ENCODE data around the gene TCP11L2.
"Not testable (repeated sequence)": the region's sequence is repeated elsewhere in the genome, so short reads cannot be mapped to it uniquely, and the experiment has no call there.

TCP11L2 gene

DNA sequence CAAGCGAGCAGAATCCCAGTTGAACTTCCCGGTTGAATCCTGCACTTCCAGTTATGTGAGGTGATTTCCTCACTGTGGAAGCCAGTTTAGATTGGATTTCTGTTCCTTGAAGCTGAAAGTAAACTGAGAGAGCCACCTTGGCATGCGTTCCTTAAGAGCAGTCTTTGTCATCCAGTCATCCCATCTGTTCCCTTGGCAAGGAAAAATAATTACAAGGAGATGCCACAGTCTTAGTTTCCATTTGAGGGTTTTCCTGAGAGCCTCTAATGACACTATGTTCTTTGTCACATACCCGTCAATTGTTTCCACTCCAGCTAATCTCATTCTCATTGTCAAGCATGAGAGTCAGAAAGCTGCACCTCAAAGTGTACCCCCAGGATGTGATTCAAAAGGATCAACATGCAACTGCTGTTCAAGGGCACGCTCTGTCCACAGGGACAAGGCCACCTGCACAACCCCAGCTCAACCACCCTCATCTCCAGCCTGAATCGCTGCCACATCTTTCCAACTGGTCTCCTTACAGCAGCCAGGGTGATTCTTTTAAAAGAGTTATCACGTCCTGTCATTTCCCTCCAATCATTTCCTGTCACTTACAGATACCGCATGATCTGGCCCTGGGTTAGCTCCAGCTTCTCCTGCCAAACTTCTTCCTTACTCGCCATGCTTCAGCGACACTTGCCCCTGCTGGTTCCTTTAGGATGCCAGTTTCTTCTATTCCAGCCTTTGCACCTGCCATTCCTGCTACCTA is 18.0 kb upstream of the TCP11L2 start:
- no peak for DNase-seq

DNA sequence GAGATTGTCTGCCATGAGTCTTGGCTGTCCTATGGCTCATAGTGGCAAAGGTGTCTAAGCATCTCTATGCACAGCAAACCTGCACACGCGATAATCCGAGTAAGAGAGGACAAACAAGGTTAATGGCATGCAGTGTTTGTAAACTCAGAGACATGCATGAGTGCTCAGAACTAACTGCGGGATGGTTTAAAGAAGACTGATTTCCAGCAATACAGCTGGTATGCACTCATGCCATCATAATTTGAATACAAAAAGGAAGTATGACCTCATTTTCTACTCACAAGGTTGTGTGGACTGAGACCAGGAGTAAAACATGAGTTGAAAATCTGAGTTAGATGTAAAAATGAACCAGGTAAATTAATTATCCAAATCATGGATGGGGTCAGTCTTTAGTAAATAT is 16.6 kb upstream of the TCP11L2 start:
- DNase-seq: no peak

DNA sequence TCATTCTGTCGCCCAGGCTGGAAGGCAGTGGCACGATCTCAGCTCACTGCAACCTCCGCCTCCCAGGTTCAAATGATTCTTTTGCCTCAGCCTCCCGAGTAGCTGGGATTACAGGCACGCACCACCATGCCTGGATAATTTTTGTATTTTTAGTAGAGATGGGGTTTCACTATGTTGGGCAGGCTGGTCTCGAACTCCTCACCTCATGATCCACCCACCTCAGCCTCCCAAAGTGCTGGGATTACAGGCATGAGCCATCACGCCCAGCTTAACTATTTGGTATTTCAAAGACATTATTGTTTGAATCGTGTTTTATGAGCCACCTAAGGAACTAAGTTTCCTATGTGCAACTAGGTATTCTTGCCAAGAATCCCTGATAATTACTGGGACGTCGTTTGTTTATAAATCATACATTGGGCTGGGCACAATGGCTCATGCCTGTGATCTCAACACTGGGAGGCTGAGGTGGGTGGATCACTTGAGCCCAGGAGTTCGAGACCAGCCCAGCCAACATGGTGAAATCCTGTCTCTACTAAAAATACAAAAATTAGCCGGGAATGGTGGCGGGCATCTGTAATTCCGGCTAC is 15.9 kb upstream of the TCP11L2 start:
- DNase-seq: not testable (repeated sequence)

DNA sequence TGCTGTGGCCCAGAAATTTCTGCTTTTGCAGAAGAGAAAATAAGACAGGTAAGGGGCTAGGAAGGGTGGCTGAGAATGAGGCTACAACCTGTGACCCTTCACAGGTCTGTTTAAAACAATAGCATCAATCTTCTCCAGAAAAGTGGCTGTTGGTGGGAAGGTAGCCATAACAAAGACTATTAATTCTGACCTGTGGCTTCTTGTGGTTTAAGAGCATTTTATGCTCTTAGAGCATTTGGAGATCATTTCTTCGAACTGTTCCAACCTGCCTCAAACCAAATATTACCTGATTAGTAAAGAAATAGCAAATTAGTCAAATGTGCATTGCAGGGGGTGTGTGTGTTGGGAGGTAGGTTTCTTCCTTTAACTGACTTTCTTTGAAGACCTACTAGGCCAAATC is 15.2 kb upstream of the TCP11L2 start:
- DNase-seq: no peak

DNA sequence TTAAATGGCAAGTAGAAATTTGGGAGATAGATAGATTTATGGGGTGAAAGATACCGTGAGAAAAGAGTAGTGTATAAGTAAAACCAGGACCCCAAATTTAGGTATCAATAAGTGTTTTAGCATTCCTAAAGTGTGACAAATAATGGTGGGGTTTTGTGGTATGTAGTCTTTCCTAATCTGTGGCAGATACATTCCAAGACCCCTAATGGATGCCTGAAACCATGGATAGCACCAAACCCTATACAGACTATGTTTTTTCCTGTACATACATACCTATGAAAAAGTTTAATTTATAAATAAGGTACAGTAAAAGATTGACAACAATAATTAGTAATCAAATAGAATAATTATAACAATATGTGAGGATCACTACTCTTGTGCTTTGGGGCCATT is 14.4 kb upstream of the TCP11L2 start:
- no peak for DNase-seq

DNA sequence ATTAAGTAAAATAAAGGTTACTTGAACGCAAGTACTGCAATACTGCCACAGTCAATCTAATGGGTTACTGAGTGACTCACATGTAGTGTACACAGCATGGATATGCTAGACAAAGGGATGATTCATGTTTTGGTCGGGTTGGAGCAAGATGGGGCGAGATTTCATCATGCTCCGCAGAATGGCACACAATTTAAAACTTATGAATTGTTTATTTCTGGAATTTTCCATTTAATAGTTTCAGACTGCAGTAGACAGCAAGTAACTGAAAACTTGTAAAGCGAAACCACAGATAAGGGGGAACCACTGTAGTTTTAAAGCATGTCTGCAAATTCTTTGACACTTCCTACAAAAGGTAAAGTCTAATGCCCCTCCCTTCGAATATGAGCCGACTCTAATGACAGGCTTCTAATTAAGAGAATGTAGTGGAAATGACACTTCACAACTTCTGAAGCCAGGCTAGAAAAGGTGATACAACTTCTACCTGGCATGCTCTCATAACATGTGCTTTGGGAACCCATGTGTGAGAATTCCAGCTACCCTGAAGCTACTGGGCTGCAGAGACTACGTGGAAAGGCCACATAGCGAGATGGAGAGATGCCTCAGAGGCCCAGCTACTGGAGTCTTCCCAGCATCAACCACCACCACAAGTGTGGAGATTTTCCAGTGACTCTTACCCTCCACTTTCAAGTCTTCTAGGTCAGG is 13.9 kb upstream of the TCP11L2 start:
- peak in 1 of 2 experiments; percentile 15 for DNase-seq

DNA sequence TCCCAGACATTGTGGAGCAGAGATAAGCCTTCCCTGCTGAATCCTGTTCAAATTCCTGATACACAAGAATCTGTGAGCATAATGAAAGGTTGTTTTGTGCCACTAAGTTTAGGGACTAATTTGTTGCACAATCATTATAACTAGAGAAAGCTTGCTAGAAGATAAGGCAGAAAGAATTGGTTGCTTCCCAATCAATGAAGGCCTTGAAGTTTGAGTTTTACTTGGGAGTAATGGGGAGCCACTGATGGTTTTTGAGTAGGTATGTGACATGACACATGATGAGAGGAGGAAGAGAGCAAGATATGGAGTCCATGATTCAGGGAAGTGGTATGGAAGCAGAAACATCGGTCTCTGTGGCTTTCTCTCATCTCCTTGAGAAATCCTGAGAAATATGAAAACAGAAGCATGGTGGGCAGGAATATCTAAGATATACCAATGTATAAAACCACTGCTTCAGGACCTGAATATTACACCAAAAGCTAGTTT is 13.3 kb upstream of the TCP11L2 start:
- no peak for DNase-seq

DNA sequence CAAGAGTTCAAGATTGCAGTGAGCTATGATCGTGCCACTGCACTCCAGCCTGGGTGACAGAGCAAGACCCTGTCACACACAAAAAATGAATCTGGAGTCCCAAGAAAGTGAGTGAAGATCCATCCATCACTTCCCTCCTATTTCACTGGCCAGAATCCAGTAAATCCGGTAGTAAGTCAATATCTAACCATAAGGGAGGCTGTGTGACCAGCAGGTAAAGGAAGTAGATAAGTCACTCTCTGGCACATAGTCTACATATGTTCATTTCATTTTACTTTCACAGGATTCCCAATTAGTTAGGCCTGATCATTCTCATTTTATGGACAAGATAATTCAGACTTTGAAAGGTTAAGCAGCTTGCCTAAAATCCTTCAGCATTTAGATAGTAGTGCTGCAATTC is 11.9 kb upstream of the TCP11L2 start:
- DNase-seq: no peak

DNA sequence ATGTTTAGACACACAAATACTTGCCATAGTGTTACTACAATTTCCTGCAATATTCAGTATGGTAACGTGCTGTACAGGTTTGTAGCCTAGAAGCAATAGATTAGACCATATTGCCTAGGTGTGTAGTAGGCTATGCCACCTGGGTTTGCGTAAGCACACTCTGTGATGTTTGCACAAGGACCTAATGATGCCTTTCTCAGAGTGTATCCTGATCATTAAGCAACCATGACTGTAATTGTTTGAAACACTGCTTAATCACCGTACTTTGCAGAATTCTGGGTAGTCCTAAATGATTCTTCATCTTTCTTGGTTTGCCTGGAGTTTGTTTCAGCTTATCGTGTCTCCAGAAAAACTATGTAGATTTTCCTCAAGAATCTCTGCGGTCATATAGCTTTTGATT is 11.2 kb upstream of the TCP11L2 start:
- DNase-seq: peak in 1 of 2 experiments; percentile 11

DNA sequence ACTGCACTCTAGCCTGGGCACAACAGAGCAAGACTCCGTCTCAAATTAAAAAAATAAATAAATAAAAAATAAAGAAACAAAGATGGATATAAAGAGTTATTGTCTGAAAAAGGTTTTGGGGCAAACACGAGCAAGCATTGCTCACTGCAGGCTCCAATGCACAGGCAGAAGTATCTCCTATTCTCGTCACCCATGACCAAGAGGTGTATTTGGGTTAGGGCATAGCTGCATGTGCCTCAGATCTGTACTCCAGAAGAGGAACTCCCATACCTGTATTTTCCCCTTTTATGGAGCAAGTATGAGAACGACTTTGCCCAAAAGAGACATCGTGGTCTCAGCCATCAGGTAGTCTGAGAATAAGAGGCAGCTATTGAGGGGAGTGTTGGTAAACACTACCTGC is 10.2 kb upstream of the TCP11L2 start:
- no peak for DNase-seq

DNA sequence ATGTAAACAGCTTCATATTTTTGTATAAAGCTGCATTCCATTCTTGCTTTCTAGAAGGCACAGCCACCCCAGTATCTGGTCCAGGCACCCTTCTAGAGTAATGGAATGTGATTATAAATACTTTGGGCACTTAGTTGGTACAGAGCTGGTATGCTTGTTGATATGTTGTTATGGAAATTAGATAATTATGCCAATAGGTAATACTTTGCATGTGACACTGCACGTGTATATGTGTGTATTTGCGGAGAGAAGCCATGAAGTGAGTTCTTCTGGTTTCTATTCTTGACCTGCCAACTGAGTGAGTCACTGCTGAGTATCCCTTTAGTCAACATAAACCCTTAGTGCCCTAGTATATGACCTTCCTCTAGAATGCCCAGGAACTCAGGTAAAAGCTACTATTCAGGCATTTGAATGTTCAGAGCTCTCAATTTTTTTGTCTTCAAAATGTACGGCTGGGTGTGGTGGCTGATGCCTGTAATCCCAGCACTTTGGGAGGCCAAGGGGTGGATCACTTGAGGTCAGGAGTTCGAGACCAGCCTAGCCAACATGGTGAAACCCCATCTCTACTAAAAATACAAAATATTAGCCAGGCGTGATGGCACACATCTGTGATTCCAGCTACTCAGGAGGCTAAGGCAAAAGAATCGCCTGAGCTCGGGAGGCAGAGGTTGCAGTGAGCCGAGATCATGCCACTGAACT is 6.2 kb upstream of the TCP11L2 start:
- DNase-seq: no peak

DNA sequence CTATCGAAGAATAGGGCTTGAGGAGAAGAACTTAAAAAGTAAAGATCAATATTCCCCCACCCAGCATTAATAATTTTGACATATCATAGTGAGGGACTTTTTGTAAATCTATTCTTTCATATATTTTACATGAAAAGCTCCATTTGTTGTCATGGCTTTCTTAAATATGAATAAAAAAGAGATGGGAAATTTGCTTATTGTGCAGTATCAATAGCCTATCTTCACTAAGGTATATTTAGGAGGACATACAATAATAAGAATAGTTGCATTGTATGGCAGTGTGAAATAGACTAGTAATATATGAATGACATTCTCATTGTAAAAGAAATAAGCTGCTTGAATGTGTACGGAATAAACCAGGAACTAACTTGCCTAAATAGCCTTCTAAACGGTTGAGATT is 5.5 kb upstream of the TCP11L2 start:
- no peak for DNase-seq

DNA sequence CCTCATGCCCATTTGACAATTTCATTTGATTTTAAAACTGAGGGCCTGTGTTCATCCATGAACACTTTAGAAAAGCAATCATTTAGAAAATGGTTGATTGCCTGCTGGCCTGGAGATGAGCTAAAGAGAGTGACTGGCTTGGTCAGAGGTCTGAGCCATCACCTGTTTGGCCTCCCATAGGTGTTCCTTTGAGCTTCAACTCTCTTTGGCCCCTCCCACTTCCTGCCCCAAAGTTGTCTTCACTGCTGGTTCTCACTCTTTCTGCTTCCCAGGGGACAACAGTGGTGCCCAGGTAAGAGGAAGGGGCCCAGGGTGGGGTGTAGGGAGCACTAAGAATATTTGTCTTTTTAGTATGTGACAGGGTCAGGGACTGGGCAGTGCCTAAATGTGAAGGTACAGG is 4.9 kb upstream of the TCP11L2 start:
- DNase-seq: no peak

DNA sequence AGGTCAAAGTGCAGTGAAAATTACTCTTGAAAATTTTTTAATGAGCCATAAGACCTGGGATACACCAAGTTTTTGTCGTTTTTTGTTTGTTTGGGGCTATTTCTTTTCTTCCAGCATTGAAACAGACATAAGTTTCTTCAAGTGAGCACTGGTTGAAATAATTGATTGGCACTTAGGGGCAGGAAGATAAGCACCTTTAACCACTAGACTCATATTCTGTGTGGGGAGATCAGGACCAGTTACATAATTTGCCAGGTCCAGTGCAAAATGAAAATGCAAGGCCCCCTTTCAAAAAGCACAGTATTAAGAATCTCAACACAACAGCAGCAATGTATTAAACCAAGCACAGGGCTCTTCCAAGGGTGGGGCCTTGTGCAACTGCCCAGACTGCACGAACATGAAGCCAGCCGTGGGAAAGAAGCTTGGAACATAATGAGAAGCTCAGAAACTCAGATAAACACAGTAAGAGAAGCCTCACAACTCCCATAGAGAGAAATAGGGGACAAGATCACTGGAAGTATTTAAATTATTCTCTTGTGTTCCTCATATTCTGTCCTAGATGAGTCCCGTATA is 3.2 kb upstream of the TCP11L2 start:
- DNase-seq: no peak

DNA sequence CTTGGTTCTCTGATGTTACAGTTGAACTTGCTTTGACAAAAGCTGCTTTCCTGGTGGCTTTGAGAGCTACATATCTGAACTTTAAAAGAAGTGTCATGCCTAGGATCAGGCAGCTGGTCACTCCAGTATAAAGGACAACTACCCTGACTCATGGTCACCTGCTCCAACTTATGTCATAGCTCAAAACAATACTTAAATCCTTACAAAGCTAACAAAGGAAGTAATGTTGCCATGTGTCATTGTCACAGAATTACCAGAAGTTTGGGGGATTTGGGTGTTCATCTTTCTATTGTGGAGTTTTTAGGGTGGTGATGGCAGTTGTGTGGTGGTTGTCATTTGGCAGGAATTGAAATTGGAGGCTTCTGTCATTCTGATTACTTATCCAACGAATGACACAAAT is 1.8 kb upstream of the TCP11L2 start:
- no peak for DNase-seq

DNA sequence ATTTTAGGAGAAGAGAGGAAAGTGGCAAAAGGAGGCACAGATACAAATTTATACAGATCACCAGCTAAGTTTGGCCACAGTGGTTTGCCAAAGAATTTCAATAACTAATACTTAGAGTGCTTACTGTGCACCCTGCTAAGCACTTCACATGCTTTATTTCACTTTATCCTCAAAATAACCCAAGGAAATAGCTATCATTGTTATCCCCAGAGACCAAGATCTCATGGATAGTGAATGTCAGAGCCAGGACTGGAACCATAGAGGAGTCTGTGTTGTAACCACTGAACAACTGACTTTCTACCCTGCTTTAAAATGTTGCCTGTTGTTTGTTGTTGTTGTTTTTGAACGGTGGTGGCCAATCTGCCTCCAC is 1.3 kb upstream of the TCP11L2 start:
- DNase-seq: no peak

DNA sequence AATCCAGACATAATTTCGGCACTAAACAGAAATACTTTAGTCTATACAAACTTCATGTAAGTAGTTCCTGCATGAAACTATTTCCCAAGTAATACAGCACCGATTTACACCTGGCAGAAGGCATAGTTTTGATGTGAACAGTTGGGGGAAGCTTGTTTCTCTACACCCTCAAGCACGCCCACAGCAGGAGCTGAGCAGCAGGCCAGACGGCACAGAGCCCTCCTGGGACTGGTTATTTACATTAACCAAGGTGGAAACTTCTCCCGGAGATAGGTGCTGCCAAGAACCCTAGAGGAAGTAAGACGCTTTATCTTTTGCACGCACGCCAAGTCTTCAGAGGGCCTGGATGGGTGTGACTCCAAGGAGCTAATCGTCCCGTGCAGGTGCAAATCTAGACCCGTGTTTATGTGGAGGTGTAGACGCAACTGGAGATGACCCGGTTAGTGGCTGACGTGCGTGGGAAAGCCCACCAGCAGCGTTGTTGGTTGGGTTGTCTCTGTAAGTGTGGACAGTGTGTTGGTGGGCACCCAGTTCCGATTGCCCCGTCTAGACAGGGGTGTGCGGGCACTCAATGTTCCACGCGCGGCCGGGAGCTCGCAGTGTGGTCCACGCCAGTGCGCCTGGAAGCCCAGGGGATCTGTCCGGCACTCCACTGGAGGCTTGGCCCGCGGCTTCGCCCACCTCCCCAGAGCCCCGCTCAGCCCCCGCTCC is 767 bp upstream of the TCP11L2 start:
- DNase-seq: peak in 1 of 2 experiments; percentile 34

DNA sequence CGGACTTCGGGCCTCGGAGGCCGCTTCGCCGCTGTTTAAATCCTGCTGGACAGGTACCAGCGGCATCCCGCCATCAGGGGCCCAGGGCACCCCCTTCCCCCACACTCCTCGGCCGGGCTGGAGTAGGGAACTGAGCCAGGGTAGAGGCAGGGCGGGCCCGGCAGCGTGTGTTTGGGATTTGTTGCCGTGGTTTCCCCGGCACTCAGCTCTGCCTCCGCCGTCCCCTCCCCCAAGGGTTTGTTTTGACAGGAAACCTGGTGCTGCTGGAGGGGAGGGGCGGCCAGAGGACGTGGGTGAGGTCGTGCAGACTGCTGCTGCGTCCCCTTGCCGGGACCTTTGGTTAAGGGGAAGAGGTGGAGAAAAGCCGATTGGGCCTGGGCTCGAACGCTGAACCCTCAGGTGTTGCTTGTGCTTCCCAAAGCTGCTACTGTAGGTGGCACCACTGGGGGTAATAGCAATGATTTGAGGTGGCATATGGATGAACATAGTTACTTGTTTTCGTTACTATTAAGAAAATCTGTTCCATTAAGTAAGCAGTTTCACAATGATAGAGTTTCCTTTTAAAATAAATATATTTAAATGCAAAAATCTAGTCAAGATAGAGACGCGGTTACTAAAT is 778 bp downstream of the TCP11L2 start:
- DNase-seq: peak; percentile 47 to 54

DNA sequence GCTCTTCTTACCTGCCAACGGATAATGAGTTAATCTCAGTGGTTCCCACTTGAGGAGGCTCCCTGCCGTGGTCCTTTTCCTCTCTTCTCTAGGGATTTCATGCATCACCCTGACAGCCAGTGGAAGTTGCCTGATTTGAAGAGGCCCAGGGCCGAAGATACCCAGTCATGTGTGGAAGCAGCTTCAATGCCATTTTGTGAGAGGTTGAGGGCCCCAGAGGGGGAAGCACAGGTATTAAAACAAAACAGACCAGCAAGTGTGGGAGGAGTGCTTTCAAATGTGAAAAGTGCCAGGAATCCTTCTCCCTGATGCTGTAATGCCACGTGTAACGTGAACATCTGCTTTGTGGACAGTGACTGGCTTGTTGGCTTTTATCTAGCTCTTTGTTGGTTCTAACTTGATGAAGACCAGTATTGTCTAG is 1.5 kb downstream of the TCP11L2 start:
- DNase-seq: no peak

DNA sequence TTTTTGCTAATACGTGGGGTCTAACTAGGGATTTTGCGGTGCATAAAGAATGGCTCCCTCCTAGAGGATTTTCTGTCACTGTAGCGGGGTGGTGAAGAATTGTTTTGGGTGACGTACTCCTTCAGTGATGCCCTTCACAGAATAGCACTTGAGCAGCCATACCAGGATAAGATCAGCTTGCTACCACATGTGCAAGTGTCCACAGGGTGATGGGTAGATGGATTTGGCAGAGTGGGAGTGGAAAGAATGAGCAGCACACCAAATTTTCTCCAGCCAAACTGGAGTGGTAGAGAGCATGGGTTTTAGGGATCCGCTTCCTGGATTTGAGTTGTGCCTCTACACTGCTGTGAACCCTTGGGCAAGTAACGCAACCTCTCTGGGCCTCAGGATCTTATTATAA is 2.3 kb downstream of the TCP11L2 start:
- DNase-seq: no peak

DNA sequence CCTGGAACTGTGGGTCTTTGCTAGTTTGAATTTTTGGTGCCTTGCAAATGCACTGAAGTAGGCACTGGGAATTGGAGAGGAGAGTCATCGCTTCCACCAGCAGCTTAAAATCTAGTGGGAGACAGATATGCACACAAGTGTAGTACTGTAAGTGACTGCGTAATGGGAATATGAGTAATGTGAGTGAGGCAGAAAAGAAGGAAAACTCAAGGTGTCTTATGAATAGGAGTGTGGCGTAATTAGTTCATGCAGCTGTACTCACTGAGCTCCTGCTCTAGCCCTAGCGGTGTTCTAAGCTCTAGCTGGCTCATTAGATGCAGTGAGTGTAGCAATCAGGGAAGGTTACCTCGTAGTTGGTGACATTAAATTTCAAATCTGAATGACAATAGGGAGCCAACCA is 2.8 kb downstream of the TCP11L2 start:
- DNase-seq: no peak

DNA sequence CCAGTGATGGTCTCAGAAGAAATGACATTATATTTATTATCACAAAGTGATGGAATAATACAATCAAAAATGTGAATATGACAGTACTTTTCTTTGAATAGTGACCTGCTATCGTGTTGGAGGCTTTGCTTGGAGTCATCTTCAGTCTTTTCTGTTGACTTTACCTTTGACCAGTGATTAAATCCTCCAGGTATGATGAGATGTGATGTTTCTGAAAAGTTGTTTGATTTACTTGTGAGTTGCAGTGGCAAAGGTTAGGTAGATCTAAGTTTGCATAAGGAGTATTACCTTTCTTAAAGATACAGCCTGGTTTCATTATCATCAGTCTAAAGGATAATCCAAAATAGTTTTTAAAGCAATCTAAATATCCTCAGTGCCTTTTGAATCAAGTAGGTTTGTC is 4.6 kb downstream of the TCP11L2 start:
- no peak for DNase-seq
